BLaER1 treated with 17β-estradiol and CSF1 and Interleukin-3, amounts not matched to agents 10 nM and 100 nM (cell line): ENCODE measurements around the gene MTM1.

ENCODE experiments used
- H3K27ac ChIP-seq, 11 experiments: shearing (Covaris generic); formaldehyde crosslinking; 2 replicates each; pipeline ENCODE4 v1.8.1; 2022
- H3K27me3 ChIP-seq, 11 experiments: shearing (Covaris generic); formaldehyde crosslinking; 2 replicates each; pipeline ENCODE4 v1.8.1; 2022
- H3K36me3 ChIP-seq, 11 experiments: shearing (Covaris generic); formaldehyde crosslinking; 2 replicates each; pipeline ENCODE4 v1.8.1; 2022
- H3K4me1 ChIP-seq, 10 experiments: shearing (Covaris generic); formaldehyde crosslinking; 2 replicates each; pipeline ENCODE4 v1.8.1; 2022
- H3K4me2 ChIP-seq, 11 experiments: shearing (Covaris generic); formaldehyde crosslinking; 2 replicates each; pipeline ENCODE4 v1.8.1; 2022
- H3K4me3 ChIP-seq, 10 experiments: shearing (Covaris generic); formaldehyde crosslinking; 2 replicates each; pipeline ENCODE4 v1.8.1; 2022
- H3K9ac ChIP-seq, 11 experiments: shearing (Covaris generic); formaldehyde crosslinking; 2 replicates each; pipeline ENCODE4 v1.8.1; 2022
- H3K9me3 ChIP-seq, 11 experiments: shearing (Covaris generic); formaldehyde crosslinking; replicated peaks in 1 of 11; 2 replicates each; pipeline ENCODE4 v1.8.1; 2022
- H4K20me1 ChIP-seq, 11 experiments: shearing (Covaris generic); formaldehyde crosslinking; 2 replicates each; pipeline ENCODE4 v1.8.1; 2022
- Cebpa-rat ChIP-seq, 11 experiments: shearing (Covaris generic); IDR thresholded peaks; 2 replicates each; pipeline ENCODE4 v1.8.1; 2022

Gene MTM1

DNA sequence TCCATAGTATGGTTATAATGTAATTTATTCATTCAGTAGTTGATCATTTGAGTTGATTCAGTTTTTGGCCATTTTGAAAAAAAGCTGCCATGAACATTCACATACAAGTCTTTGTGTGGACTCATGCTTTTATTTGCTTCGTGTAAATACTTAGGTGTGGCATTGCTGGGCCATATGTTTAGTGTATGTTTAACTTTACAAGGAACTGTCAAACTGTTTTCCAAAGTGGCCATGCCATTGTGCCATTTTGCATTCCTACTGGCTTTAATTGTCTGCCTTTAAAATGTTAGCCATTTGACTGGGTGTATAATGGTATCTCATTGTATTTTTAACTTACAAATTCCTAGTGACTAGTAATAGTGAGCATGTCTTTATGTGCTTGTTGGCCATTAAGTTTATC lies 8.8 kb downstream of the MTM1 start:
- H3K27me3 ChIP-seq: no peaks in the 10 kb centered on the region
- no peak for TF ChIP-seq Cebpa-rat (IDR thresholded peaks at IDR 0.05)
- peaks cover 11 to 40% (median 18%) of the 10 kb centered on the region in 10 experiments; a peak in 19 of 20 replicates for H3K4me1 ChIP-seq
- H3K9ac ChIP-seq: no peak overlapping the region
- H3K4me2 ChIP-seq: no peak overlapping the region
- H4K20me1 ChIP-seq: peaks cover 0 to 71% (median 14%) of the 10 kb centered on the region in 11 experiments; a peak in 12 of 22 replicates
- no peak overlapping the region for H3K4me3 ChIP-seq
- H3K36me3 ChIP-seq: 0 out of 22 replicates have a peak, but pooled peaks cover 0 to 6% (median 0%) of the 10 kb centered on the region in 11 experiments
- no peak overlapping the region for H3K27ac ChIP-seq
- H3K9me3 ChIP-seq: peaks cover 0 to 13% (median 7%) of the 10 kb centered on the region in 11 experiments; a peak in 8 of 22 replicates

DNA sequence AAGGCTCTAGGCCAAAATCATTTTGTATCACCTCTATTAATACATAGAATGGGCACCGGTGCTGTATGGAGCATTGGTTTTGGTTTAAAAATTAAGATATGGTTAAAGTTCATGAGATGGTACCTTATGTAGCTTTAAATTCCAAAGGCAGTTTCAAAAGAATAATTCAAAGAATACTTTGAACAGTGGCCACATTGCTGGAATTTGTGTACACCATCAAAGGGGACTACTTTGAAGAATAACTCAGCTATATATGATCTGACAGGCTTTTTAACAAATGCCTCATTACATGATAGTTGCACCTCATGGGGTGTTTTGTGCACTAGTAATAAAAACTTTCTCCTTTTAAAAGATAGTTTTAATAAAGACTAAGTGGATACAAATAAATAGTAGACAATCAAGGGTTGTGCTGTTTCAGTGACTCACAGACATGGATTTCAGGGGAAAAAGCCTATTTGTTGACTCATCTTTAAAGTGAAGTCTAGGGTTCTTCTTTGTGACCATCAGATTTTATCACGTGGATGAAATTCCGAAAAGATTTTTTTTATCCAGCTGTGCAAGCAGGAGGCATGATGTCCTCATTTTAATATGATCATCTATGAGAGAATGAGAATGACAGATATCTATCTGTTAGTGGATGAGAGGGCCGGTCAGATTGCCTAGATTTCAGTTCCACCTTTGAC lies 12.8 kb downstream of the MTM1 start:
- 0 out of 22 replicates have a peak, but pooled peaks cover 0 to 6% (median 0%) of the 10 kb centered on the region in 11 experiments for H3K36me3 ChIP-seq
- H3K4me2 ChIP-seq: no peak overlapping the region
- no peak overlapping the region for H3K9ac ChIP-seq
- peaks cover 0 to 67% (median 4%) of the 10 kb centered on the region in 11 experiments; a peak in 12 of 22 replicates for H4K20me1 ChIP-seq
- TF ChIP-seq Cebpa-rat (IDR thresholded peaks at IDR 0.05): no peak
- peaks cover 0 to 13% (median 7%) of the 10 kb centered on the region in 11 experiments; a peak in 8 of 22 replicates for H3K9me3 ChIP-seq
- H3K27me3 ChIP-seq: no peaks in the 10 kb centered on the region
- H3K4me1 ChIP-seq: peaks cover 0 to under 1% (median 0%) of the 10 kb centered on the region in 10 experiments; a peak in 2 of 20 replicates
- no peak overlapping the region for H3K27ac ChIP-seq
- no peak overlapping the region for H3K4me3 ChIP-seq

DNA sequence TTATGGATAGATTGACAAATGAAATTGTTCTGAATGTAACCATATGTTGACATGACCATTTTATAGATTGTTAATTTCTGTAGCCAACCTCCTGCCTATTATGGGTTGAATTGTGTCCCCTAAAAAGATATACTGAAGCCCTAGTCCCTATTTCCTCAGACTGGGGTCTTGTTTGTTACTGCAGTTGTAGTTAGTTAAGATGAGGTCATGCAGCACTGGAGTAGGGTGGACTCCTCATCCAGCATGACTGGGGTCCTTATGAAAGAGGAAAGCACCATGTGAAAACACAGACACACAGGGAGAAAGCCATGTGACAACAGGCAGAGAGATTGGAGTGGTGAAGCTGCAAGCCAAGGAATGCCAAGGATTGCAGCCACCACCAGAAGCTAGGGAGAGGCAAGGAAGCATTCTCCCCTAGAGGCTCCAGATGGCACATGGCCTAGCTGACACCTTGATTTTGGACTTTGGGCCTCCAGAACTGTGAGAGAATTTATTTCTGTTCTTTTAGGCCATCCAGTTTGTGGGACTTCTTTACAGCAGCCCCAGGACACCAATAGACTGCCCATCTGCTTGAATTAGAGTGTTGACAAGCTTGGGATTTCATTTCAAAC lies 14.0 kb downstream of the MTM1 start:
- Histone ChIP-seq H3K27ac (no peak overlapping the region), H3K36me3 (0 out of 22 replicates have a peak, but pooled peaks cover 0 to 6% (median 0%) of the 10 kb centered on the region in 11 experiments), H3K4me1 (no peaks in the 10 kb centered on the region), H3K4me3 (no peak overlapping the region), H4K20me1 (peaks cover 0 to 67% (median 8%) of the 10 kb centered on the region in 11 experiments; a peak in 12 of 22 replicates), H3K4me2 (no peak overlapping the region), H3K9ac (no peak overlapping the region), H3K9me3 (peaks cover 0 to 13% (median 7%) of the 10 kb centered on the region in 11 experiments; a peak in 8 of 22 replicates), H3K27me3 (no peaks in the 10 kb centered on the region)
- TF ChIP-seq Cebpa-rat (IDR thresholded peaks at IDR 0.05): no peak

DNA sequence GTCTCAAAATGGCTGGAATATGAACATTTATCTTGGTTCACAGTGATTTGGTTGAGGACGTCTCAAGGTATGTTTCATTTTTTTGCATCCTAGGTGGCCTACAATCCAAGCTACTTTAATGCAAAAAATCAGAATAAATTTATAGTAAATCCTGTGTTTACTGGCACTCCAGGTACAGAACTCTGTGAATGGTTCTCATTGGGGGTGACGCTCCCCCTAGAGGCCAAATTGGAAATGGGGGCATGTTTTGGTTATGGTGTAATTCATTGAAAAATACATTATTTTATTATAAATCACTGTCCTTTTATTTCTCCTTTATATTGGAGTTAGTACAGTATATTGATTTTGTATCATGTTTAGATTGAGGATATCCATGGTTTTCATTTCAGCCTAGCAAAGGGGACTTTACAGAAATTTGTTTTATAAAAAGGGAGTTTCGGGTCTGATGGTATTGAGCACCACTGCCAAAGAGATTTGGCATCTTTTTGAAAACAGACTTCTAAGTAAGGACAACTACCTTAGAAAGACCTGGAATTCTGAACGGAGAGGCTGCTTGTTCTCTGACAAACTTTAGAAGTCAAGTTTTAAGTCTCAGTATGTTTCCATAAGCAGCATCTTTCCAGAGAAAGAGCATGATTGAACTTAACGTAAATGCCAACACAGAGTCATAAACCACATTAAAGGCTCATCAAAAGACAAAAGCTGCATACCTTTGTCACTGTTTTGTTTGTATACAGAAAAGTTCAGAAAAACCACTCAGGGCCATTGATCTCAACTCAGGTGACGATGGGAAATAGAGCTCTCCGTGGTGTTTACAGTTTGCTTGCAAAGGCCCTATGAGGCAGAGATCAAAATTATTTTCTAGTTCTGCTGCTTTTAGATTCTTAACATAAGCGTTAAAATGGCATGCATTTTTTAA lies 19.4 kb downstream of the MTM1 start:
- Histone ChIP-seq H3K4me2 (no peak overlapping the region), H3K27me3 (no peaks in the 10 kb centered on the region), H3K4me3 (no peak overlapping the region), H4K20me1 (peaks cover 0 to 71% (median 6%) of the 10 kb centered on the region in 11 experiments; a peak in 10 of 22 replicates), H3K9me3 (no peaks in the 10 kb centered on the region), H3K36me3 (no peaks in the 10 kb centered on the region), H3K4me1 (no peaks in the 10 kb centered on the region), H3K27ac (no peak overlapping the region), H3K9ac (no peak overlapping the region)
- TF ChIP-seq Cebpa-rat (IDR thresholded peaks at IDR 0.05): no peak

DNA sequence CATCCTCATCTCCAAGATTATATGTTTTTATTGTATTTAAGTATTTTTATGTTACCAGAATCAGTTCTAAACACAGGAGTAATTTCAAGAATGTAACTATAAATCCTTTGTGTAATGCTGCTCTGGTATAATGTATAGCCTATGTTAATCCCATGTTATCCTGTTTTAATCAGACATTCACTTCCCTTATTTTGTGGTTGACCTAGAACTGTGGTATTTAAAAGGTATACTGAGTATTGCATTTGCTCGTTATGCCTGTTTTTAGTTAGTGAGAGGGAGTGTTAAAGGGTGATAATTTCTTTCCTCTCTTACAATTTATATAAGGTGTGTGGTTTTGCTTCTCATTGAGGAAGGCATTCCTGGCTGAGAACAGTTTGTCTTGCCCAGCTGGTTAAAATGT lies 26.2 kb downstream of the MTM1 start:
- H3K36me3 ChIP-seq: peaks cover 0 to 38% (median 14%) of the 10 kb centered on the region in 11 experiments; a peak in 15 of 22 replicates
- no peaks in the 10 kb centered on the region for H3K9me3 ChIP-seq
- H4K20me1 ChIP-seq: peaks cover 0 to 32% (median 0%) of the 10 kb centered on the region in 11 experiments; a peak in 6 of 22 replicates
- H3K27ac ChIP-seq: no peak overlapping the region
- H3K4me2 ChIP-seq: no peak overlapping the region
- no peak overlapping the region for H3K9ac ChIP-seq
- H3K4me1 ChIP-seq: no peaks in the 10 kb centered on the region
- no peak overlapping the region for H3K4me3 ChIP-seq
- H3K27me3 ChIP-seq: no peaks in the 10 kb centered on the region
- TF ChIP-seq Cebpa-rat (IDR thresholded peaks at IDR 0.05): no peak

DNA sequence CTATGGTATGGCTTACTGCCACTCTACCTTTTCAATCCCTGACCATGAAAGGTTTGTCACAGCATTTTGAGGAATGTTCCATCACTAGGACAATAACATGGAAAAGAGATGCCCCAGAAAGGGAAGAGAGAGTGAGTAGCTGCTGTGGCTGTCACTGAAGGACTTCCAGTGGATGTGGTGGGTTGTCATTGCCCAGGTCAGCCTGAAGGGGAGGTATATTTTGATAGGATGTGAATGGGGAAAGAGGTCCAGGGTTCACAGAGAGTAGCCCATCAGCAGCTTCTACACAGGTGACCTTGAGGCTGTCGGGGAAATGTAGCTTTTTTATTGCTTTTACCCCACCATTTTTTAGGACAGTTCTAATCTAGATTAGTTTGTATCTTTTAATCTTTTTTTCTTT lies 30.8 kb downstream of the MTM1 start:
- no peak overlapping the region for H3K27ac ChIP-seq

DNA sequence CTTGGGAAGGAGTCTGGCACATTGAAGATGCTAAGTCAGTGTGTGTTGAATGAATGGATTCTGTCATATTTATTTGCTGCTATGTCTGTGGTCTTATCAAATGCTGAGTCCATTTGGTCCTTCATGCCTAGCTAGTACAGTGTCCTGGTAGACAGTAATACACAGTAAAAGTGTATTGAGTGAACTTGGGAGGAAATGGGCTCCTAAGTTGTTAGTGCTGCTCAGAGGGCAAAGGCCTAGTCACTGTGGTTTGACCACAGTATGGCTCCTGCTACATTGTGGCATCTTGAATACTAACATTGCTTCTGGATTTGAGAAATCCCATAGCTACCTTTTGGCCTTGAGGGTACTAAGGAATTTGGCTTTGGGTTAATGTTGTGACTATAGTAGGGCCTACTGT lies 33.9 kb downstream of the MTM1 start:
- peaks cover 0 to 14% (median 0%) of the 10 kb centered on the region in 10 experiments; a peak in 7 of 20 replicates for H3K4me1 ChIP-seq
- peaks cover 0 to 12% (median 0%) of the 10 kb centered on the region in 11 experiments; a peak in 1 of 22 replicates for H3K9me3 ChIP-seq
- H3K4me2 ChIP-seq: no peak overlapping the region
- no peak for TF ChIP-seq Cebpa-rat (IDR thresholded peaks at IDR 0.05)
- H3K4me3 ChIP-seq: no peak overlapping the region
- peaks cover 10 to 75% (median 21%) of the 10 kb centered on the region in 11 experiments; a peak in 20 of 22 replicates for H3K36me3 ChIP-seq
- no peaks in the 10 kb centered on the region for H4K20me1 ChIP-seq
- H3K27ac ChIP-seq: no peak overlapping the region
- no peak overlapping the region for H3K9ac ChIP-seq
- no peaks in the 10 kb centered on the region for H3K27me3 ChIP-seq

More for the DNA sequence above, 30.8 kb downstream of the MTM1 start:
- no peaks in the 10 kb centered on the region for H3K4me1 ChIP-seq
- H3K4me3 ChIP-seq: no peak overlapping the region
- H3K36me3 ChIP-seq: peaks cover 10 to 79% (median 29%) of the 10 kb centered on the region in 11 experiments; a peak in 21 of 22 replicates
- H3K27me3 ChIP-seq: no peaks in the 10 kb centered on the region
- H3K9ac ChIP-seq: no peak overlapping the region
- no peak for TF ChIP-seq Cebpa-rat (IDR thresholded peaks at IDR 0.05)
- H4K20me1 ChIP-seq: peaks cover 0 to 10% (median 0%) of the 10 kb centered on the region in 11 experiments; a peak in 1 of 22 replicates
- H3K9me3 ChIP-seq: 0 out of 22 replicates have a peak, but pooled peaks cover 0 to 6% (median 0%) of the 10 kb centered on the region in 11 experiments
- no peak overlapping the region for H3K4me2 ChIP-seq

DNA sequence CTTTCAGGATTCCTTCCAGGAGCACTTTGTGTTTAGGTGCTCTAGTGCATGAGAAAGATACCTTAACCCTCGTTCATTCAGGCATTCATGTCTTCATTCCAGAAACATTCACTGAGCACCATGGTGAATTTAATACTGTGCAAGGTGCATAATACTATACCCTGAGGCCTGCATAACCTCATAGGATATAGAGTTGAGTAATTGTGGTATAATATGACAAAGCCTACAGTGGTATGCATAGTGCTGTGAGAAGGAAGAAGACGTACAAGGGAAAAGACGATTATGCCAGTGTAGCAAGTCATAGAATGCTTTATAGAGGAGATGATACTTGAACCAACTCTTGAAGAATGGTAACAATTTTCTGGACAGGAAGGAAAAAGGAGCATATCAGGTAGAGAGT lies 34.3 kb downstream of the MTM1 start:
- H3K36me3 ChIP-seq: peaks cover 5 to 71% (median 21%) of the 10 kb centered on the region in 11 experiments; a peak in 20 of 22 replicates
- no peaks in the 10 kb centered on the region for H3K27me3 ChIP-seq
- peaks cover 0 to 12% (median 0%) of the 10 kb centered on the region in 11 experiments; a peak in 1 of 22 replicates for H3K9me3 ChIP-seq
- H4K20me1 ChIP-seq: no peaks in the 10 kb centered on the region
- H3K4me1 ChIP-seq: peaks cover 0 to 19% (median 0%) of the 10 kb centered on the region in 10 experiments; a peak in 8 of 20 replicates
- no peak overlapping the region for H3K4me2 ChIP-seq
- no peak overlapping the region for H3K9ac ChIP-seq
- TF ChIP-seq Cebpa-rat (IDR thresholded peaks at IDR 0.05): no peak
- H3K4me3 ChIP-seq: no peak overlapping the region
- H3K27ac ChIP-seq: no peak overlapping the region
